Measurements from ENCODE around the gene WDFY2. TPM values are rescaled to one million over a fixed set of nuclear protein-coding genes. Genes with fewer than 3 reads are reported as not detected.

The WDFY2 gene
- total and polyA plus RNA-seq, 2 of the 13 experiments (the other 11 are each of a cell fraction or from before 2014, with no cell fraction given), result 22.6 to 27.0 TPM

- TF ChIP-seq ZNF407 (CRISPR knock-in tag; IDR thresholded peaks at IDR 0.05; ENCODE audit: not compliant biosample characterization) (peak; percentile 89), AGO2 (optimal IDR thresholded peaks at IDR 0.05; ENCODE audit: low read depth, low read length) (peak; percentile 96), TCF12 (IDR thresholded peaks at IDR 0.05) (no peak), TCF12 (CRISPR knock-in tag; IDR thresholded peaks at IDR 0.05) (0 out of 2 replicates have a peak, but pooled peaks have one; percentile 26), ZBTB34 (CRISPR knock-in tag; IDR thresholded peaks at IDR 0.05) (no peak), USF2 (IDR thresholded peaks at IDR 0.05; ENCODE audit: low read depth, low read length) (no peak), USF2 (CRISPR knock-in tag; IDR thresholded peaks at IDR 0.05; ENCODE audit: borderline replicate concordance) (no peak), ZNF280D (CRISPR knock-in tag; IDR thresholded peaks at IDR 0.05) (no peak), SOX5 (CRISPR knock-in tag; IDR thresholded peaks at IDR 0.05; ENCODE audit: borderline replicate concordance) (no peak), RFXAP (CRISPR knock-in tag; IDR thresholded peaks at IDR 0.05; ENCODE audit: borderline replicate concordance) (0 out of 2 replicates have a peak, but pooled peaks have one; percentile 48), PHF20 (CRISPR knock-in tag; IDR thresholded peaks at IDR 0.05) (0 out of 2 replicates have a peak, but pooled peaks have one; percentile 11)
Measured at GRCh38 chr13:51584731-51585672, 740 bp downstream of the WDFY2 start (continued).

Measured in HepG2 (cell line).